A549 (cell line): ENCODE measurements around the gene PTRH1. TPM values are rescaled to one million over a fixed set of nuclear protein-coding genes. Genes with fewer than 3 reads are reported as not detected.

ENCODE experiments used
- ATAC-seq, 2 experiments: fragments of 200-7000 bp in 1 of 2; fragments of >200 bp in 1 of 2; cut with Nextera tagmentation in 1 of 2; cut with Tn5 transposase in 1 of 2; 3 replicates each; pipeline versions ENCODE4 v1.8.0 to v1.9.1; 2018 to 2020; ENCODE audit warnings: mild to moderate bottlenecking in 1 of 2, moderate library complexity in 1 of 2
- CTCF ChIA-PET: fragments of 300-600 bp; sonication (Branson Sonifier 250); formaldehyde crosslinking; extraction: SDS; loops from one replicate; lab custom pipeline; 2021; ENCODE audit warnings: antibody characterized with exemption, inconsistent platforms; lab: Yijun Ruan, JAX
- POLR2A ChIA-PET: fragments of 350-600 bp; formaldehyde crosslinking; extraction: SDS; loops from one replicate; lab custom pipeline; 2021; ENCODE audit warnings: antibody characterized with exemption, inconsistent platforms; lab: Yijun Ruan, JAX
- DNase-seq, 2 experiments: peaks; one replicate each; pipeline versions ENCODE4 v3.0.0 to v3.0.0-alpha.2; 2011 to 2016; ENCODE audit warnings: low read depth in 1 of 2, low spot score in 1 of 2
- FAIRE-seq: peaks from 2 replicates; lab custom pipeline; 2011; peaks lifted over from hg19 to GRCh38; lab: Jason Lieb, UNC
- H3K27ac ChIP-seq, 2 experiments: fragments of >200 bp; sonication (Bioruptor Twin); formaldehyde crosslinking; 3 replicates each; pipeline ENCODE4 v1.5.1; 2016 to 2017
- H3K4me1 ChIP-seq: fragments of >200 bp; sonication (Bioruptor Twin); formaldehyde crosslinking; 3 replicates; pipeline ENCODE4 v1.6.1; 2016
- H3K4me2 ChIP-seq: fragments of >200 bp; sonication (Bioruptor Twin); formaldehyde crosslinking; 3 replicates; pipeline ENCODE4 v1.6.1; 2016
- H3K4me3 ChIP-seq: fragments of >200 bp; sonication (Bioruptor Twin); formaldehyde crosslinking; 3 replicates; pipeline ENCODE4 v1.5.1; 2016
- H3K9me3 ChIP-seq: fragments of >200 bp; sonication (Bioruptor Twin); formaldehyde crosslinking; 3 replicates; pipeline ENCODE4 v1.6.1; 2016
- BHLHE40 ChIP-seq: IDR thresholded peaks from 2 replicates; pipeline ENCODE4 v1.6.1; 2012; ENCODE audit warnings: low read depth, low read length, inconsistent platforms
- CHD4 ChIP-seq: fragments of 200-600 bp; sonication (generic); IDR thresholded peaks from 2 replicates; pipeline ENCODE4 v1.6.1; 2016; ENCODE audit warnings: antibody characterized with exemption, mild to moderate bottlenecking, borderline replicate concordance
- CTCF ChIP-seq: fragments of >200 bp; sonication (Bioruptor Twin); formaldehyde crosslinking; IDR thresholded peaks from 3 replicates; pipeline ENCODE4 v1.5.1; 2016
- EHMT2 ChIP-seq: fragments of 200-600 bp; sonication (generic); IDR thresholded peaks from 2 replicates; pipeline ENCODE4 v1.6.1; 2016; ENCODE audit warnings: antibody characterized with exemption, low read depth, mild to moderate bottlenecking, moderate library complexity
- ELK1 ChIP-seq: fragments of 150-350 bp; IDR thresholded peaks from 2 replicates; pipeline ENCODE4 v1.6.1; 2014; ENCODE audit warnings: low read depth, mild to moderate bottlenecking, low read length
- EP300 ChIP-seq, 2 experiments: fragments of >200 bp; sonication (Bioruptor Twin); formaldehyde crosslinking; IDR thresholded peaks; 2 replicates in 1 of 2; 3 replicates in 1 of 2; pipeline ENCODE4 v1.6.1; 2016 to 2017
- GATA3 ChIP-seq: IDR thresholded peaks from 2 replicates; pipeline ENCODE4 v1.6.1; 2012; ENCODE audit warnings: borderline replicate concordance
- HES2 ChIP-seq: fragments of >200 bp; sonication (Bioruptor Twin); formaldehyde crosslinking; IDR thresholded peaks from 2 replicates; pipeline ENCODE4 v1.6.1; 2016
- HOXB13 ChIP-seq: fragments of 250-450 bp; sonication (Bioruptor Pico); IDR thresholded peaks from 2 replicates; pipeline ENCODE4 v1.5.0; 2020; ENCODE audit warnings: low read depth, mild to moderate bottlenecking, moderate library complexity
- HOXB5 ChIP-seq: fragments of 250-450 bp; sonication (Bioruptor Pico); IDR thresholded peaks from 2 replicates; pipeline ENCODE4 v1.5.0; 2020; ENCODE audit warnings: mild to moderate bottlenecking, moderate library complexity
- JUNB ChIP-seq: fragments of >200 bp; sonication (Bioruptor Twin); formaldehyde crosslinking; IDR thresholded peaks from 2 replicates; pipeline ENCODE4 v1.6.1; 2016
- MAFK ChIP-seq: fragments of 450-650 bp; IDR thresholded peaks from 2 replicates; pipeline ENCODE4 v1.6.1; 2014; ENCODE audit not compliant: partially characterized antibody
- NR3C1 ChIP-seq: fragments of >200 bp; sonication (Bioruptor Twin); formaldehyde crosslinking; IDR thresholded peaks from 3 replicates; pipeline ENCODE4 v1.6.1; 2017
- PBX3 ChIP-seq: IDR thresholded peaks from 2 replicates; pipeline ENCODE4 v1.6.1; 2012
- POLR2AphosphoS2 ChIP-seq: conservative IDR thresholded peaks from 2 replicates; pipeline ENCODE4 v1.6.1; 2012; ENCODE audit warnings: low read length, improper control_type of control experiment, inconsistent platforms
- RAD21 ChIP-seq, 2 experiments: fragments of >200 bp in 1 of 2; sonication (Bioruptor Twin) in 1 of 2; formaldehyde crosslinking in 1 of 2; IDR thresholded peaks in 1 of 2; conservative IDR thresholded peaks in 1 of 2; 2 replicates in 1 of 2; 3 replicates in 1 of 2; pipeline ENCODE4 v1.6.1; 2012 to 2018; ENCODE audit warnings: inconsistent platforms in 1 of 2
- RARB ChIP-seq: fragments of 250-450 bp; sonication (Bioruptor Pico); IDR thresholded peaks from 2 replicates; pipeline ENCODE4 v1.8.0; 2021; ENCODE audit warnings: mild to moderate bottlenecking, moderate library complexity
- REST ChIP-seq: fragments of 200-600 bp; sonication (generic); IDR thresholded peaks from 2 replicates; pipeline ENCODE4 v1.6.1; 2016; ENCODE audit warnings: antibody characterized with exemption, mild to moderate bottlenecking, moderate library complexity
- RFX5 ChIP-seq: fragments of 450-650 bp; IDR thresholded peaks from 2 replicates; pipeline ENCODE4 v1.7.1; 2014; ENCODE audit warnings: antibody characterized with exemption, mild to moderate bottlenecking, moderate library complexity
- SMC3 ChIP-seq: fragments of >200 bp; sonication (Bioruptor Twin); formaldehyde crosslinking; IDR thresholded peaks from 3 replicates; pipeline ENCODE4 v1.6.1; 2018; ENCODE audit warnings: inconsistent platforms
- ZSCAN20 ChIP-seq: fragments of 250-450 bp; sonication (Bioruptor Pico); IDR thresholded peaks from 2 replicates; pipeline ENCODE4 v1.8.0; 2022; ENCODE audit warnings: mild to moderate bottlenecking, moderate library complexity
- WGBS: methylation state at CpG from one replicate; pipeline ENCODE4 v1.1.6; 2017; ENCODE audit errors: missing lambda C conversion rate; 5-methylcytosine and 5-hydroxymethylcytosine counted together
- polyA plus RNA-seq, 4 experiments: library from polyadenylated mRNA; depleted of rRNA in 3 of 4; stranded (reverse); fragments of >200 nt; fragmentation: RNase III in 1 of 4; extraction: RNeasy Plus Mini Kit Qiagen cat#74134 plus additional on column Dnase treatment in 1 of 4; gene quantifications; 2 replicates in 3 of 4; 3 replicates in 1 of 4; pipeline ENCODE4 v1.2.3, GENCODE V29; 2011 to 2017

Gene PTRH1
- polyA plus RNA-seq, 2 of the 4 experiments (the other 2 are of a cell fraction): 5.1 to 11.4 TPM

- no peak overlapping the region for H3K4me2 ChIP-seq
- DNase-seq (no peak), FAIRE-seq (no peak), ATAC-seq (no peak)
- TF ChIP-seq RARB (CRISPR knock-in tag): no peak
- TF ChIP-seq POLR2AphosphoS2: no peak
- no peak for TF ChIP-seq CHD4
- TF ChIP-seq PBX3: no peak
- no peak for TF ChIP-seq JUNB
- TF ChIP-seq HOXB5 (CRISPR knock-in tag): no peak
- TF ChIP-seq MAFK: no peak
- no peak for TF ChIP-seq ELK1
- no peak for TF ChIP-seq REST
- TF ChIP-seq BHLHE40: no peak
- TF ChIP-seq RFX5: no peak
- no peak for TF ChIP-seq GATA3
- no peak for TF ChIP-seq ZSCAN20
- no peak for TF ChIP-seq HOXB13
- no peak for TF ChIP-seq HES2
- ChIA-PET CTCF (interaction anchor here (0.9 to 15.7 kb wide), 8 partner anchors 8 to 224 kb away, joined by 3 to 243 read pairs (median 5); partner anchors contain the start of gene CDK9), POLR2A (no interaction called here)
- H3K4me3 ChIP-seq: no peak overlapping the region
- 86% methylated on average over 8 of the region's 8 CpGs for WGBS
- no peak overlapping the region for H3K27ac ChIP-seq
- no peaks in the 10 kb centered on the region for H3K9me3 ChIP-seq
- H3K4me1 ChIP-seq: no peaks in the 10 kb centered on the region
Observed at GRCh38 chr9:127728808-127729207, 13.3 kb upstream of the PTRH1 start.

GRCh38 chr9:127726871-127727270 lies 11.4 kb upstream of the PTRH1 start:
- no peak for TF ChIP-seq SMC3
- no peak overlapping the region for H3K27ac ChIP-seq
- ChIA-PET POLR2A (no interaction called here), CTCF (interaction anchor here (1.0 to 15.7 kb wide), 4 partner anchors 7 to 143 kb away, joined by 3 to 243 read pairs (median 42); partner anchors contain the start of gene TOR2A)
- H3K9me3 ChIP-seq: no peaks in the 10 kb centered on the region
- H3K4me3 ChIP-seq: no peak overlapping the region
- FAIRE-seq (no peak), ATAC-seq (no peak), DNase-seq (no peak)
- peaks cover 7% of the 10 kb centered on the region for H3K4me1 ChIP-seq
- 75% methylated on average over 8 of the region's 8 CpGs for WGBS
- no peak overlapping the region for H3K4me2 ChIP-seq

GRCh38 chr9:127724012-127724411 lies 8.5 kb upstream of the PTRH1 start:
- WGBS: 70% methylated on average over 13 of the region's 23 CpGs
- CTCF ChIA-PET: interaction anchor here (0.6 to 15.7 kb wide), 10 partner anchors 10 to 257 kb away, joined by 3 to 243 read pairs (median 4); partner anchors contain the start of genes CDK9 and TOR2A
- Histone ChIP-seq H3K4me2 (no peak overlapping the region), H3K27ac (no peak overlapping the region)
- DNase-seq: no peak
- TF ChIP-seq EHMT2 (no peak), CTCF (no peak), POLR2AphosphoS2 (no peak), NR3C1 (no peak), RAD21 (conservative IDR thresholded peaks at IDR 0.05 in 1 of 2, IDR thresholded peaks at IDR 0.05 in 1 of 2) (no peak), EP300 (IDR thresholded peaks at IDR 0.05) (no peak)
- TF ChIP-seq, all 56 proteins: peak for 0
- Histone ChIP-seq H3K9me3 (no peaks in the 10 kb centered on the region), H3K4me3 (no peak overlapping the region), H3K4me1 (peaks cover 25% of the 10 kb centered on the region)
- no peak for FAIRE-seq
- ATAC-seq: no peak
- POLR2A ChIA-PET: no interaction called here
